Right atrium auricular region (tissue), 2 donors: Measurements from ENCODE around the gene RSF1. TPM values are rescaled to one million over a fixed set of nuclear protein-coding genes. Genes with fewer than 3 reads are reported as not detected.

ENCODE experiments used
- DNase-seq: peaks from one replicate; pipeline ENCODE4 v3.0.0-alpha.2; 2019; ENCODE audit warnings: low spot score
- H3K27ac ChIP-seq, 2 donors: fragments of 200-600 bp; sonication (generic); 1 replicate in 1 of 2; 2 replicates in 1 of 2; pipeline ENCODE4 v1.5.1; 2016 to 2019
- H3K27me3 ChIP-seq, 2 donors: fragments of 200-600 bp; sonication (generic); one replicate each; pipeline versions ENCODE4 v1.5.1 to v1.6.0; 2017 to 2019
- H3K36me3 ChIP-seq: fragments of 200-600 bp; sonication (generic); one replicate; pipeline ENCODE4 v1.5.1; 2016
- H3K4me1 ChIP-seq, 2 donors: fragments of 200-600 bp; sonication (generic); one replicate each; pipeline versions ENCODE4 v1.5.1 to v1.6.0; 2017 to 2019
- H3K4me3 ChIP-seq, 2 donors: fragments of 200-600 bp; sonication (generic); 1 replicate in 1 of 2; 2 replicates in 1 of 2; pipeline ENCODE4 v1.5.1; 2017 to 2019; ENCODE audit warnings: mild to moderate bottlenecking in 1 of 2, moderate library complexity in 1 of 2
- H3K9me3 ChIP-seq, 2 donors: fragments of 200-600 bp; sonication (generic); one replicate each; pipeline ENCODE4 v1.5.1; 2019
- CTCF ChIP-seq, 2 donors: fragments of 200-600 bp; sonication (generic); IDR thresholded peaks; one replicate each; pipeline ENCODE4 v1.5.1; 2019; ENCODE audit warnings: antibody characterized with exemption in 2 of 2
- total RNA-seq, 2 donors: library from RNA; depleted of rRNA; stranded (reverse); fragments of >200 nt; gene quantifications; one replicate each; pipeline ENCODE4 v1.1.0, GENCODE V29; 2016

RSF1 gene
- total RNA-seq, 2 donors from 2014 or later = 37.8 to 49.9 TPM

GRCh38 chr11:77784572-77784971, 36.0 kb downstream of the RSF1 start:
- Histone ChIP-seq H3K27ac (no peak overlapping the region), H3K27me3 (no peaks in the 10 kb centered on the region), H3K4me1 (peaks cover 0 to 6% of the 10 kb centered on the region in 2 donors), H3K36me3 (no peaks in the 10 kb centered on the region), H3K4me3 (no peak overlapping the region), H3K9me3 (no peaks in the 10 kb centered on the region)
- TF ChIP-seq CTCF (IDR thresholded peaks at IDR 0.05) = no peak
- no peak for DNase-seq

DNA sequence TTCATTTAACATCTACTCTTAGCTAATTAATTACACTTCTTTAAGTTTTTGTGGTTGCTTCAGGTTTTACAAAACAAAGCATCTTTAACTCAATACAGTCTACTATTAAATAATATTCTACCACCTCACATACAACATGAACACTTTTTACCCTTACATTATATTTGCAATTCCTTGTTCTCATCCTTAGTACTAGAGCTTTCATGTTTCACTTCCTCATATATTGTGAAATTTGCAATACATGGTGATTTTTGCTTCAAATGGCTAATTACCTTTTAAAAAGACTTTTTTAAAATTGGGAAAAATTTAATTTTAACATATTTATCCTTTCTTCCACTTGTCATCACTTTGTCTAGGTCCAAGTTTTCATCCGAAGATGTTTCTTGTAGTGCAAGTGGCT, 37.5 kb downstream of the RSF1 start:
- H3K4me3 ChIP-seq = no peak overlapping the region
- no peak for TF ChIP-seq CTCF (IDR thresholded peaks at IDR 0.05)
- no peaks in the 10 kb centered on the region for H3K27me3 ChIP-seq
- H3K27ac ChIP-seq = no peak overlapping the region
- DNase-seq = no peak
- peaks cover 0 to 11% of the 10 kb centered on the region in 2 donors for H3K4me1 ChIP-seq
- no peaks in the 10 kb centered on the region for H3K36me3 ChIP-seq
- H3K9me3 ChIP-seq = no peaks in the 10 kb centered on the region

DNA sequence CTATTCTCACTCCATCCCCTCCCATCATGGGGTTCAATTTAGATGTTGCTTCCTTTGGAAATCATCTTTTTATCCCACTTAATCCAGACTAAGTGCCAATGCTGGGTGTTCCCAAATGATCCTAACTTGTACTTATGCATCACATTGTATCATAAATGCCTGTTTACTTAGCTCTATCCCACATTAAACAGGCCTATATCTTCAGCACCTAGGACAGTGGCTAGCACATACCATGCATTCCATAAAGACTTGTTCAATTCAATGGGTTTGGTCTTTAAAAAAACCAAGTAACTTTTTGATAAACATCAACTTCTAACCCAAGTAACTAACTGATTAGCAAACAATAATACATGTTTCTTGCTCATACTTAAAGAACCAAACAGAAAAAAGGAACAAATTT, 40.6 kb downstream of the RSF1 start:
- H3K4me1 ChIP-seq = peaks cover 0 to 16% of the 10 kb centered on the region in 2 donors
- H3K36me3 ChIP-seq = no peaks in the 10 kb centered on the region
- H3K4me3 ChIP-seq = no peak overlapping the region
- no peaks in the 10 kb centered on the region for H3K9me3 ChIP-seq
- no peaks in the 10 kb centered on the region for H3K27me3 ChIP-seq
- no peak for TF ChIP-seq CTCF (IDR thresholded peaks at IDR 0.05)
- no peak for DNase-seq
- H3K27ac ChIP-seq = no peak overlapping the region

- Histone ChIP-seq H3K4me3 (no peak overlapping the region), H3K27ac (no peak overlapping the region), H3K36me3 (no peaks in the 10 kb centered on the region), H3K9me3 (no peaks in the 10 kb centered on the region), H3K27me3 (no peaks in the 10 kb centered on the region), H3K4me1 (peaks cover 0 to 16% of the 10 kb centered on the region in 2 donors)
- no peak for TF ChIP-seq CTCF (IDR thresholded peaks at IDR 0.05)
- no peak for DNase-seq
These were observed 42.0 kb downstream of the RSF1 start for GRCh38 chr11:77778549-77778948.

- no peaks in the 10 kb centered on the region for H3K36me3 ChIP-seq
- TF ChIP-seq CTCF (IDR thresholded peaks at IDR 0.05) = no peak
These were observed 42.4 kb downstream of the RSF1 start for GRCh38 chr11:77778118-77778517.

DNA sequence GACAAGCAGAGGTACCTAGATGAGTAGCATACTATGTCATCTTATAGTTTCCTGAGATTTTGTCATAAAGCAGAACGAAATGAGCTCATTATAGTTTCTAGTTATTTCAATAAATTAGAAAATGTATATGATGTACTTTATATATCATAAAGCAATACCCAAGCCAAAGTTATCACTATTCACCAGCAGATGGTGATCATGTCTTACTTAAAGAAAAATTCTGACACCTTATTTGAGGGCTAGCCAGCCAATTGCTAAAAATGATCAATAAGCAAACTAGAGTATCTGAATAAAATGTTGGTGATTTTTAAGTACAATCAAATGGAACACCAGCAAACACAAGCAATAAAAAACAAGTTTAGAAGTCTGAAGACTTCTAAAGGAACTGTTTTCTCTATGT, 44.1 kb downstream of the RSF1 start:
- Histone ChIP-seq H3K27ac (no peak overlapping the region), H3K4me1 (peaks cover 0 to 21% of the 10 kb centered on the region in 2 donors), H3K9me3 (no peaks in the 10 kb centered on the region), H3K36me3 (no peaks in the 10 kb centered on the region), H3K4me3 (no peak overlapping the region), H3K27me3 (no peaks in the 10 kb centered on the region)
- TF ChIP-seq CTCF (IDR thresholded peaks at IDR 0.05) = no peak
- no peak for DNase-seq

More at GRCh38 chr11:77778118-77778517, 42.4 kb downstream of the RSF1 start:
- Histone ChIP-seq H3K4me1 (peaks cover 0 to 16% of the 10 kb centered on the region in 2 donors), H3K4me3 (no peak overlapping the region), H3K27me3 (no peaks in the 10 kb centered on the region), H3K27ac (no peak overlapping the region), H3K9me3 (no peaks in the 10 kb centered on the region)
- DNase-seq = no peak
